ENCODE measurements around the gene LSM10. TPM values are rescaled to one million over a fixed set of nuclear protein-coding genes. Genes with fewer than 3 reads are reported as not detected.
A peak's percentile ranks its signal among the peaks of the same experiment; 100 is the strongest.

The LSM10 gene
- total and polyA plus RNA-seq, 9 of the 15 experiments (the other 6 are each of a cell fraction or from before 2014, with no cell fraction given), result 13.2 to 146 (median 68.9) TPM

- TF ChIP-seq TEAD1 (CRISPR knock-in tag; IDR thresholded peaks at IDR 0.05) (0 out of 4 replicates have a peak, but pooled peaks of 1 of the 2 experiments have one; percentile 6), ZNF24 (IDR thresholded peaks at IDR 0.05) (peak; percentile 98), NEUROD1 (IDR thresholded peaks at IDR 0.05; ENCODE audit: borderline replicate concordance, low read depth, low read length, partially characterized antibody) (peak; percentile 18), HIVEP1 (CRISPR knock-in tag; IDR thresholded peaks at IDR 0.05) (no peak), NFRKB (IDR thresholded peaks at IDR 0.05; ENCODE audit: low read depth) (0 out of 2 replicates have a peak, but pooled peaks have one; percentile 16), ATF7 (IDR thresholded peaks at IDR 0.05) (peak; percentile 42; the same call in 1 of the 2 replicates), GATAD2B (IDR thresholded peaks at IDR 0.05; ENCODE audit: borderline replicate concordance) (no peak), FOXK2 (conservative IDR thresholded peaks at IDR 0.05 in 1 of 2, IDR thresholded peaks at IDR 0.05 in 1 of 2; ENCODE audit: low read depth in 2 of 2) (peak; percentile 51 to 80; a peak in 3 of 4 replicates), ZNF592 (IDR thresholded peaks at IDR 0.05) (0 out of 2 replicates have a peak, but pooled peaks have one; percentile 50)
- TF ChIP-seq, protein P1, sequence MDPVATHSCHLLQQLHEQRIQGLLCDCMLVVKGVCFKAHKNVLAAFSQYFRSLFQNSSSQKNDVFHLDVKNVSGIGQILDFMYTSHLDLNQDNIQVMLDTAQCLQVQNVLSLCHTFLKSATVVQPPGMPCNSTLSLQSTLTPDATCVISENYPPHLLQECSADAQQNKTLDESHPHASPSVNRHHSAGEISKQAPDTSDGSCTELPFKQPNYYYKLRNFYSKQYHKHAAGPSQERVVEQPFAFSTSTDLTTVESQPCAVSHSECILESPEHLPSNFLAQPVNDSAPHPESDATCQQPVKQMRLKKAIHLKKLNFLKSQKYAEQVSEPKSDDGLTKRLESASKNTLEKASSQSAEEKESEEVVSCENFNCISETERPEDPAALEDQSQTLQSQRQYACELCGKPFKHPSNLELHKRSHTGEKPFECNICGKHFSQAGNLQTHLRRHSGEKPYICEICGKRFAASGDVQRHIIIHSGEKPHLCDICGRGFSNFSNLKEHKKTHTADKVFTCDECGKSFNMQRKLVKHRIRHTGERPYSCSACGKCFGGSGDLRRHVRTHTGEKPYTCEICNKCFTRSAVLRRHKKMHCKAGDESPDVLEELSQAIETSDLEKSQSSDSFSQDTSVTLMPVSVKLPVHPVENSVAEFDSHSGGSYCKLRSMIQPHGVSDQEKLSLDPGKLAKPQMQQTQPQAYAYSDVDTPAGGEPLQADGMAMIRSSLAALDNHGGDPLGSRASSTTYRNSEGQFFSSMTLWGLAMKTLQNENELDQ (CRISPR knock-in tag; IDR thresholded peaks at IDR 0.05; ENCODE audit: borderline replicate concordance), result peak; percentile 20; the same call in 1 of the 2 replicates
- TF ChIP-seq, protein P2, sequence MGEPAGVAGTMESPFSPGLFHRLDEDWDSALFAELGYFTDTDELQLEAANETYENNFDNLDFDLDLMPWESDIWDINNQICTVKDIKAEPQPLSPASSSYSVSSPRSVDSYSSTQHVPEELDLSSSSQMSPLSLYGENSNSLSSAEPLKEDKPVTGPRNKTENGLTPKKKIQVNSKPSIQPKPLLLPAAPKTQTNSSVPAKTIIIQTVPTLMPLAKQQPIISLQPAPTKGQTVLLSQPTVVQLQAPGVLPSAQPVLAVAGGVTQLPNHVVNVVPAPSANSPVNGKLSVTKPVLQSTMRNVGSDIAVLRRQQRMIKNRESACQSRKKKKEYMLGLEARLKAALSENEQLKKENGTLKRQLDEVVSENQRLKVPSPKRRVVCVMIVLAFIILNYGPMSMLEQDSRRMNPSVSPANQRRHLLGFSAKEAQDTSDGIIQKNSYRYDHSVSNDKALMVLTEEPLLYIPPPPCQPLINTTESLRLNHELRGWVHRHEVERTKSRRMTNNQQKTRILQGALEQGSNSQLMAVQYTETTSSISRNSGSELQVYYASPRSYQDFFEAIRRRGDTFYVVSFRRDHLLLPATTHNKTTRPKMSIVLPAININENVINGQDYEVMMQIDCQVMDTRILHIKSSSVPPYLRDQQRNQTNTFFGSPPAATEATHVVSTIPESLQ (CRISPR knock-in tag; IDR thresholded peaks at IDR 0.05), result 0 out of 2 replicates have a peak, but pooled peaks have one; percentile 21
Measured at GRCh38 chr1:36384542-36385409, 12.9 kb downstream of the LSM10 start (continued).

Data from K562 (cell line).